Body of pancreas (tissue), 4 donors: ENCODE measurements around the gene SMCP. TPM values are rescaled to one million over a fixed set of nuclear protein-coding genes. Genes with fewer than 3 reads are reported as not detected.

ENCODE experiments used
- ATAC-seq: fragments of 150-250 bp; one replicate; pipeline ENCODE4 v1.9.1; 2016
- DNase-seq, 4 donors: peaks; one replicate each; pipeline ENCODE4 v3.0.0-alpha.2; 2019
- H3K27ac ChIP-seq, 4 donors: fragments of 200-600 bp; sonication (generic); 1 replicate in 3 of 4; 2 replicates in 1 of 4; pipeline versions ENCODE4 v1.5.1 to v1.6.1; 2016 to 2019; ENCODE audit warnings: mild to moderate bottlenecking in 1 of 4, mixed read lengths in 1 of 4, moderate library complexity in 1 of 4
- H3K27me3 ChIP-seq, 2 donors: fragments of 200-600 bp; sonication (generic); one replicate each; pipeline ENCODE4 v1.6.0; 2016; ENCODE audit warnings: mild to moderate bottlenecking in 1 of 2
- H3K36me3 ChIP-seq, 2 donors: fragments of 200-600 bp; sonication (generic); replicated peaks in 1 of 2; 2 replicates each; pipeline ENCODE4 v1.5.1; 2016; ENCODE audit warnings: low read depth in 2 of 2; ENCODE audit not compliant: insufficient read depth in 1 of 2
- H3K4me1 ChIP-seq: fragments of 200-600 bp; sonication (generic); one replicate; pipeline ENCODE4 v1.6.0; 2016
- H3K4me3 ChIP-seq, 2 donors: fragments of 200-600 bp; sonication (generic); 1 replicate in 1 of 2; 2 replicates in 1 of 2; pipeline ENCODE4 v1.5.1; 2016 to 2019
- H3K9me3 ChIP-seq, 3 donors: fragments of 200-600 bp; sonication (generic); 1 replicate in 2 of 3; 2 replicates in 1 of 3; pipeline ENCODE4 v1.5.1; 2016
- CTCF ChIP-seq, 7 experiments: fragments of 450-650 bp in 4 of 7; fragments of 200-600 bp in 3 of 7; sonication (generic) in 3 of 7; IDR thresholded peaks; one replicate each; pipeline ENCODE4 v1.5.1; 2016 to 2019; ENCODE audit warnings: antibody characterized with exemption in 7 of 7
- POLR2A ChIP-seq, 3 donors: fragments of 450-650 bp; IDR thresholded peaks; one replicate each; pipeline ENCODE4 v1.6.1; 2016; ENCODE audit warnings: antibody characterized with exemption in 3 of 3, mild to moderate bottlenecking in 2 of 3
- WGBS, 2 donors: methylation state at CpG; one replicate each; pipeline ENCODE4 v1.1.5; 2017; 5-methylcytosine and 5-hydroxymethylcytosine counted together
- intact Hi-C: fragments of 100-400 bp; cut with DNase I; formaldehyde crosslinking; loops from one replicate; pipeline ENCODE4 v1.15.1; 2023
- total RNA-seq, 2 donors: library from RNA; depleted of rRNA; stranded (reverse); fragments of >200 nt; gene quantifications; one replicate each; pipeline ENCODE4 v1.1.0, GENCODE V29; 2016

SMCP gene
- total RNA-seq, 2 donors from 2014 or later: not detected

- no peak for TF ChIP-seq CTCF (IDR thresholded peaks at IDR 0.05)
- no peak for TF ChIP-seq POLR2A (IDR thresholded peaks at IDR 0.05)
- H3K27me3 ChIP-seq: no peaks in the 10 kb centered on the region
- H3K9me3 ChIP-seq: no peaks in the 10 kb centered on the region
- intact Hi-C loops: no loop called here
- ATAC-seq (no peak), DNase-seq (no peak)
- no peaks in the 10 kb centered on the region for H3K36me3 ChIP-seq
- H3K4me1 ChIP-seq: no peaks in the 10 kb centered on the region
- no peak overlapping the region for H3K4me3 ChIP-seq
- H3K27ac ChIP-seq: no peak overlapping the region
- 94 to 100% methylated on average over 1 of the region's 1 CpG for WGBS, 2 donors
Observed at GRCh38 chr1:152884506-152884905, 6.4 kb downstream of the SMCP start.

- Histone ChIP-seq H3K4me1 (no peaks in the 10 kb centered on the region), H3K9me3 (no peaks in the 10 kb centered on the region), H3K36me3 (no peaks in the 10 kb centered on the region), H3K27me3 (no peaks in the 10 kb centered on the region), H3K4me3 (no peak overlapping the region), H3K27ac (no peak overlapping the region)
- ATAC-seq (no peak), DNase-seq (no peak)
- TF ChIP-seq CTCF (IDR thresholded peaks at IDR 0.05) (no peak), POLR2A (IDR thresholded peaks at IDR 0.05) (no peak)
- intact Hi-C loops: no loop called here
- WGBS, 2 donors: 46 to 59% methylated on average over 4 of the region's 4 CpGs
Observed at GRCh38 chr1:152884966-152885624, 7.0 kb downstream of the SMCP start.

- 33 to 36% methylated on average over 3 of the region's 3 CpGs for whole genome bisulfite sequencing, 2 donors
- ATAC-seq (no peak), DNase-seq (no peak)
Observed at GRCh38 chr1:152886085-152886484, 8.0 kb downstream of the SMCP start.

GRCh38 chr1:152886758-152887409 is 8.8 kb downstream of the SMCP start:
- WGBS, 2 donors: 47 to 56% methylated on average over 3 to 8 of the region's 8 CpGs
- H3K9me3 ChIP-seq: no peaks in the 10 kb centered on the region
- intact Hi-C loops: no loop called here
- H3K4me3 ChIP-seq: no peak overlapping the region
- H3K36me3 ChIP-seq: no peaks in the 10 kb centered on the region
- no peak for ATAC-seq
- H3K27ac ChIP-seq: no peak overlapping the region
- H3K4me1 ChIP-seq: no peaks in the 10 kb centered on the region
- no peaks in the 10 kb centered on the region for H3K27me3 ChIP-seq
- no peak for DNase-seq
- TF ChIP-seq CTCF (IDR thresholded peaks at IDR 0.05) (no peak), POLR2A (IDR thresholded peaks at IDR 0.05) (no peak)

More at GRCh38 chr1:152886085-152886484, 8.0 kb downstream of the SMCP start:
- H3K4me3 ChIP-seq: no peak overlapping the region
- H3K4me1 ChIP-seq: no peaks in the 10 kb centered on the region
- TF ChIP-seq POLR2A (IDR thresholded peaks at IDR 0.05) (no peak), CTCF (IDR thresholded peaks at IDR 0.05) (no peak)
- no peak overlapping the region for H3K27ac ChIP-seq
- H3K27me3 ChIP-seq: no peaks in the 10 kb centered on the region
- intact Hi-C loops: no loop called here
- H3K36me3 ChIP-seq: no peaks in the 10 kb centered on the region
- no peaks in the 10 kb centered on the region for H3K9me3 ChIP-seq

- ATAC-seq: no peak
- TF ChIP-seq CTCF (IDR thresholded peaks at IDR 0.05) (no peak), POLR2A (IDR thresholded peaks at IDR 0.05) (no peak)
- no peak overlapping the region for H3K27ac ChIP-seq
- no peaks in the 10 kb centered on the region for H3K9me3 ChIP-seq
- no peaks in the 10 kb centered on the region for H3K27me3 ChIP-seq
- no peaks in the 10 kb centered on the region for H3K4me1 ChIP-seq
- WGBS, 2 donors: 80 to 95% methylated on average over 1 of the region's 1 CpG
- no peak for DNase-seq
- intact Hi-C loops: no loop called here
- no peaks in the 10 kb centered on the region for H3K36me3 ChIP-seq
- no peak overlapping the region for H3K4me3 ChIP-seq
Observed at GRCh38 chr1:152888126-152888525, 10.0 kb downstream of the SMCP start.
